ENCODE results near the gene G6PC3. TPM values are rescaled to one million over a fixed set of nuclear protein-coding genes. Genes with fewer than 3 reads are reported as not detected.

G6PC3 gene
- total and polyA plus RNA-seq, 8 donors = 9.1 to 54.2 (median 25.3) TPM

DNA sequence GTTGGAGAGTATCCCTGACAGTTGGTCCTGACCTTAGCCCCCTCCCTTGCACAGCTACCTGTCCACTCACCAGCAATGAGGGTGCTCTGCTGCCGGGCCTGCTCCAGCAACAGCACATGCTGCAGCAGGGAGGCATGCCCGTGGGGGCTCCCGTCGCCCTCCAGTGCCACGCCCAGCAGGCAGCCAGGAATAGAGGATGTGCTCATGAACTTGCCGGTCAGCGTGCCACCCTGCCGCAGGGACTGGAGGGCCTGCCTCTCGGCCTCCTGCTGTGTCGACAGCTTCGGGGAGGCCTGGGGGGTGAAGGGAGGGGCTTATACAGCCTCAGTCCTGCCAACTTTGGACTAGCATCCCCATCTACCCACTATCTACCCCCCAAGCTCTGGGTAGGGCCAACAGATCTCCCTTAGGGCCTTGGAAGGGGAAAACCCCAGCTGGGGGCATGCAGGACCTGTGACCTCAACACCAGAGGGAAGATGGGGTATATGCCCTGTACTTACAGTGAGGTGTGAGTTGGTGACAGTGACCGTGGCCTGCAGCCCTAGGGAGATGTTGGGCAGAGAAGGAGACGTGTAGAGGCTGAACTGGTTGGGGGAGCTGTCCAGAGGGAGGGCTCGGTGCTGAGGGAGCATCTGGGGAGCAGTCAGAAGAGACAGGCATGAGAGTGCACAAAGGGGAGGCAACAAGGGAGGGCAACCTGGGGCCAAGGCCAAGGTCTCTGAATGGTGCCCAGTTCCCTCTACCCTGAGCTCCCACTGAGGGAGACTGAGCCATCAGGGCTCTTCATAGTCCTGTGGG is 20.9 kb downstream of the G6PC3 start:
- Histone ChIP-seq H3K4me3 (no peak overlapping the region), H3K9me3 (no peaks in the 10 kb centered on the region), H3K27me3 (no peaks in the 10 kb centered on the region), H3K27ac (no peak overlapping the region), H3K36me3 (peaks cover 0 to 34% (median 19%) of the 10 kb centered on the region in 3 donors), H3K4me1 (no peaks in the 10 kb centered on the region)
- no peak for FAIRE-seq
- ATAC-seq = no peak
- TF ChIP-seq, protein P1, sequence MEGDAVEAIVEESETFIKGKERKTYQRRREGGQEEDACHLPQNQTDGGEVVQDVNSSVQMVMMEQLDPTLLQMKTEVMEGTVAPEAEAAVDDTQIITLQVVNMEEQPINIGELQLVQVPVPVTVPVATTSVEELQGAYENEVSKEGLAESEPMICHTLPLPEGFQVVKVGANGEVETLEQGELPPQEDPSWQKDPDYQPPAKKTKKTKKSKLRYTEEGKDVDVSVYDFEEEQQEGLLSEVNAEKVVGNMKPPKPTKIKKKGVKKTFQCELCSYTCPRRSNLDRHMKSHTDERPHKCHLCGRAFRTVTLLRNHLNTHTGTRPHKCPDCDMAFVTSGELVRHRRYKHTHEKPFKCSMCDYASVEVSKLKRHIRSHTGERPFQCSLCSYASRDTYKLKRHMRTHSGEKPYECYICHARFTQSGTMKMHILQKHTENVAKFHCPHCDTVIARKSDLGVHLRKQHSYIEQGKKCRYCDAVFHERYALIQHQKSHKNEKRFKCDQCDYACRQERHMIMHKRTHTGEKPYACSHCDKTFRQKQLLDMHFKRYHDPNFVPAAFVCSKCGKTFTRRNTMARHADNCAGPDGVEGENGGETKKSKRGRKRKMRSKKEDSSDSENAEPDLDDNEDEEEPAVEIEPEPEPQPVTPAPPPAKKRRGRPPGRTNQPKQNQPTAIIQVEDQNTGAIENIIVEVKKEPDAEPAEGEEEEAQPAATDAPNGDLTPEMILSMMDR (IDR thresholded peaks at IDR 0.05) = no peak
- 93 to 97% methylated on average over 14 of the region's 14 CpGs for WGBS, 2 donors
- no peak for DNase-seq
- intact Hi-C loops (cut with DNase I) = no loop called here

DNA sequence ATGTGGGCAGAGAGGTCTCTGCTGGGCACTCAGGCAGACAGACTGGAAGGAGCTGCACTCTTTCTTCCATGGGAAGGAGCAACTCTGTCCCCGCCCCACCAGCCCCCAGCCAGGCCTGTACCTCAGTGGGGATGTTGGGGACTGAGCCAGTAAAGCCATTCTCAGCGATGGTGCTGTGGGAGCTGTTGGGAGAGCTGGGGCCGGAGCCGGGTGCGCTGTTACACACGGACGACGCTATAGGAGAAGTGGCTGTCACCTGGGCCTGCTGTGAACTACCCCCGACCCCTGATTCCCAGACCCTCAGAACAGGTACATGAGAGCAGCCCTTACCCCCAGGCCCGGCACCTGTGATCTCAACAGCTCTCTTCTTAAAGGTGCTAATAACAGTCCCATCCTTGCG is 21.5 kb downstream of the G6PC3 start:
- FAIRE-seq = no peak
- peaks cover 0 to 2% (median 0%) of the 10 kb centered on the region in 3 donors for H3K4me1 ChIP-seq
- H3K27me3 ChIP-seq = no peaks in the 10 kb centered on the region
- WGBS, 2 donors = 93 to 97% methylated on average over 11 of the region's 11 CpGs
- no peaks in the 10 kb centered on the region for H3K9me3 ChIP-seq
- ATAC-seq = no peak
- DNase-seq = no peak
- H3K4me3 ChIP-seq = no peak overlapping the region
- H3K36me3 ChIP-seq = peaks cover 0 to 34% (median 19%) of the 10 kb centered on the region in 3 donors
- intact Hi-C loops (cut with DNase I) = no loop called here
- H3K27ac ChIP-seq = no peak overlapping the region
- TF ChIP-seq, protein P1 (IDR thresholded peaks at IDR 0.05) = no peak

DNA sequence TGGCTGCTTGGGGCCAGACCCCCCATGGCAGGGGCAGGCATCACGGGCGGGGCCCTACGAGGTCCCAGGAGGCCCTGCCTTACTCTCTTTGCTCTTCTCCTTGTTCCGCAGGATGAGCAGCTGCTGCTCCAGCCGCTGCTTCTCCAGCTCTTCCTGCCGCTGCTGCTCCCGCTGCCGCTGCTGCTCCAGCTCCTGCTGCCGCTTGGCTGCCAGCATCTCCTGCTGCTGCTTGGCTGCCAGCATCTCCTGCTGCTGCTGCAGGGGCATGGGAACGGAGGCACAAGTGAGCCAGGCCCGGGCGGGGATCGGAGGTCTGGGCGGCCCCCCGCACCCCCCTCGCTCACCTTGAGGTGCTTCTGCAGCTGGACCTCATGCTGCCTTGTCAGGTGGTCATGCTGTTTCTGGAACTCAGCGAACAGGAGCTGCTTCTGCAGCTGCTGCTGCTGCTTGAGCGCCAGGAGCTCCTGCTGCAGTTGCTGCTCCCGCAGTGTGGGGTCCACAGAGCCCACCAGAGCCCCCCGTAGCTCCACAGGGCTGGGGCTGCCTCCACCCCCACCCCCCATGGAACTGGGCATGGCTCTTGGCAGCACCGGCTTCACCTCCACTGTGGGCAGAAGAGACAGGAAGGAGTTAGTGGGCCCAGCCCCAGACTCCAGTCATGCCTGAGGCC is 22.8 kb downstream of the G6PC3 start:
- FAIRE-seq (no peak), ATAC-seq (no peak), DNase-seq (no peak)
- TF ChIP-seq, protein P1 (IDR thresholded peaks at IDR 0.05) = no peak
- Histone ChIP-seq H3K9me3 (no peaks in the 10 kb centered on the region), H3K27ac (no peak overlapping the region), H3K4me1 (peaks cover 0 to 15% (median 6%) of the 10 kb centered on the region in 3 donors), H3K4me3 (no peak overlapping the region), H3K27me3 (no peaks in the 10 kb centered on the region), H3K36me3 (peaks cover 0 to 31% (median 19%) of the 10 kb centered on the region in 3 donors)
- WGBS, 2 donors = 89 to 93% methylated on average over 21 of the region's 21 CpGs
- intact Hi-C loops (cut with DNase I) = no loop called here

DNA sequence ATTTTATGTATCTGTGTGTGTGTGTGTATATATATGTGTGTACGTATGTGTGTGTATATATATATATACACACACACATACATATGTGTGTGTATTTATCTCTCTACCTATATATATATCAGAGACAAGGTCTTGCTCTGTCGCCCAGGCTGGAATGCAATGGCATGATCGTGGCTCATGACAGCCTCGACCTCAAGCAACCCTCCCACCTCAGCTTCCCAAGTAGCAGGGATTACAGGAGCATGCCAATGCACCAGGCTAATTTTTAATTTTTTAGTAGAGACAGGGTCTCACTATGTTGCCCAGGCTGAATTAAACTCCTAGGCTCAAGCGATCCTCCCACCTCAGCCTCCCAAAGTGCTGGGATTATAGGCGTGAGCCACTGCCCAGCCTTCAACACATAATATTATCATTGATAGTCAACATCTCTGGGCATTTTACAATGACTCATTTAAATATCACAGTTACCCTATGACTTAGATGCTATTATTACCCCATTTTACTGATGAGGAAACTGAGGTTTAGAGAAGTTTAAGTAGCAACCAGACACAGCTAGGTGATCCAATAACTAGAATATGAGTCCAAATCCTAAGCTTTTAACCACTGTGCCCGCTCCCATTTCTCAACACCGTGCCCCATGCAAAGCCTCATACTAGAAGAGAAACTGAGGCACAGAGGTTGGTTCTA is 24.3 kb downstream of the G6PC3 start:
- Histone ChIP-seq H3K27me3 (no peaks in the 10 kb centered on the region), H3K9me3 (no peaks in the 10 kb centered on the region), H3K36me3 (peaks cover 0 to 25% (median 19%) of the 10 kb centered on the region in 3 donors), H3K4me3 (no peak overlapping the region), H3K27ac (peak overlapping the region in 1 of 4 donors; percentile 61), H3K4me1 (peaks cover 0 to 15% (median 6%) of the 10 kb centered on the region in 3 donors)
- TF ChIP-seq, protein P1 (IDR thresholded peaks at IDR 0.05) = no peak
- FAIRE-seq (no peak), ATAC-seq (no peak), DNase-seq (no peak)
- intact Hi-C loops (cut with DNase I) = no loop called here
- WGBS, 2 donors = 92 to 93% methylated on average over 8 of the region's 8 CpGs
